SK-N-SH (cell line): ENCODE measurements around the gene MRPL10. TPM values are rescaled to one million over a fixed set of nuclear protein-coding genes. Genes with fewer than 3 reads are reported as not detected.
A peak's percentile ranks its signal among the peaks of the same experiment; 100 is the strongest.

Experiments used
- CTCF ChIA-PET: fragments of 300-600, 350-600 bp; formaldehyde crosslinking; extraction: SDS; loops from one replicate; lab custom pipeline; 2021; lab: Yijun Ruan, JAX
- POLR2A ChIA-PET: fragments of 350-600 bp; sonication (Branson Sonifier 250); formaldehyde crosslinking; extraction: SDS; loops from one replicate; lab custom pipeline; 2020; ENCODE audit warnings: antibody characterized with exemption, inconsistent platforms; lab: Yijun Ruan, JAX
- DNase-seq: peaks from one replicate; pipeline ENCODE4 v3.0.0; 2012
- H2AFZ ChIP-seq: fragments of 200-600 bp; sonication (generic); 2 replicates; pipeline ENCODE4 v1.8.1; 2016; ENCODE audit warnings: antibody characterized with exemption, mild to moderate bottlenecking, low read depth
- H3F3A ChIP-seq: fragments of 200-600 bp; sonication (generic); replicated peaks from 2 replicates; pipeline ENCODE3; 2016; ENCODE audit warnings: antibody characterized with exemption, mild to moderate bottlenecking; ENCODE audit not compliant: insufficient read depth
- H3K27ac ChIP-seq, 2 experiments: fragments of 200-500 bp in 1 of 2; fragments of 200-600 bp in 1 of 2; sonication (Bioruptor generic) in 1 of 2; sonication (generic), shearing (Covaris generic) in 1 of 2; 2 replicates each; pipeline versions ENCODE4 v1.5.1 to v1.6.1; 2014 to 2016; ENCODE audit warnings: low read depth in 2 of 2, inconsistent platforms in 1 of 2, low read length in 1 of 2, mild to moderate bottlenecking in 1 of 2, mixed read lengths in 1 of 2
- H3K27me3 ChIP-seq: fragments of 200-600 bp; sonication (generic), shearing (Covaris generic); 2 replicates; pipeline ENCODE4 v1.6.1; 2016; ENCODE audit warnings: mixed run types; ENCODE audit not compliant: insufficient read depth
- H3K36me3 ChIP-seq, 2 experiments: fragments of 200-500 bp in 1 of 2; fragments of 200-600 bp in 1 of 2; sonication (Bioruptor generic) in 1 of 2; sonication (generic) in 1 of 2; replicated peaks in 1 of 2; 2 replicates each; pipeline versions ENCODE3 to v1.5.1; 2014 to 2016; ENCODE audit warnings: low read length in 1 of 2, mild to moderate bottlenecking in 1 of 2; ENCODE audit not compliant: insufficient read depth in 2 of 2, control insufficient read depth in 1 of 2
- H3K4me1 ChIP-seq, 2 experiments: fragments of 200-500 bp in 1 of 2; fragments of 200-600 bp in 1 of 2; sonication (Bioruptor generic) in 1 of 2; sonication (generic), shearing (Covaris generic) in 1 of 2; 2 replicates each; pipeline versions ENCODE4 v1.5.1 to v1.6.1; 2014 to 2016; ENCODE audit warnings: low read depth in 1 of 2, low read length in 1 of 2, mixed run types in 1 of 2; ENCODE audit not compliant: insufficient read depth in 2 of 2, control insufficient read depth in 1 of 2
- H3K4me2 ChIP-seq: fragments of 200-600 bp; sonication (generic), shearing (Covaris generic); 2 replicates; pipeline ENCODE4 v1.6.1; 2017; ENCODE audit warnings: mixed run types
- H3K4me3 ChIP-seq, 2 experiments: fragments of 200-500 bp in 1 of 2; fragments of 200-600 bp in 1 of 2; sonication (Bioruptor generic) in 1 of 2; sonication (generic), shearing (Covaris generic) in 1 of 2; 2 replicates each; pipeline versions ENCODE4 v1.5.1 to v1.8.1; 2014 to 2016; ENCODE audit warnings: low read depth in 2 of 2, inconsistent platforms in 1 of 2, low read length in 1 of 2, mild to moderate bottlenecking in 1 of 2, mixed read lengths in 1 of 2, moderate library complexity in 1 of 2
- H3K79me2 ChIP-seq: fragments of 200-600 bp; sonication (generic); 2 replicates; pipeline ENCODE4 v1.8.1; 2017; ENCODE audit warnings: mild to moderate bottlenecking; ENCODE audit not compliant: insufficient read depth
- H3K9ac ChIP-seq: fragments of 200-600 bp; sonication (generic); 2 replicates; pipeline ENCODE4 v1.6.1; 2017; ENCODE audit warnings: mixed run types
- H3K9me2 ChIP-seq: fragments of 200-600 bp; sonication (generic); 2 replicates; pipeline ENCODE4 v1.6.1; 2017; ENCODE audit warnings: mixed run types
- H3K9me3 ChIP-seq: fragments of 200-600 bp; sonication (generic); 2 replicates; pipeline ENCODE4 v1.6.1; 2017; ENCODE audit warnings: mixed run types, mild to moderate bottlenecking, moderate library complexity
- H4K20me1 ChIP-seq: fragments of 200-600 bp; sonication (generic); 2 replicates; pipeline ENCODE4 v1.6.1; 2017; ENCODE audit warnings: mild to moderate bottlenecking, mixed run types; ENCODE audit not compliant: insufficient read depth
- CHD2 ChIP-seq: fragments of 150-350 bp; IDR thresholded peaks from 2 replicates; pipeline ENCODE4 v1.6.1; 2018; ENCODE audit warnings: low read length; ENCODE audit not compliant: partially characterized antibody
- EP300 ChIP-seq, 2 experiments: IDR thresholded peaks; 2 replicates each; pipeline versions ENCODE4 v1.4.0 to v1.6.1; 2012; ENCODE audit warnings: borderline replicate concordance in 1 of 2, low read depth in 1 of 2, low read length in 1 of 2
- EZH2phosphoT487 ChIP-seq: fragments of 200-600 bp; sonication (generic); IDR thresholded peaks from 2 replicates; pipeline ENCODE4 v1.6.1; 2017; ENCODE audit warnings: low read depth, mixed run types, mild to moderate bottlenecking, antibody characterized with exemption, moderate library complexity, borderline replicate concordance
- FOSL2 ChIP-seq: IDR thresholded peaks from 2 replicates; pipeline ENCODE4 v1.4.0; 2012; ENCODE audit warnings: low read depth, mild to moderate bottlenecking, moderate library complexity, borderline replicate concordance
- FOXJ3 ChIP-seq: sonication (generic); formaldehyde crosslinking; IDR thresholded peaks from 2 replicates; pipeline ENCODE4 v1.5.1; 2020; ENCODE audit warnings: mild to moderate bottlenecking, missing genetic modification reagents
- FOXM1 ChIP-seq: IDR thresholded peaks from 2 replicates; pipeline ENCODE4 v1.4.0; 2012; ENCODE audit warnings: low read depth, mild to moderate bottlenecking
- JUND ChIP-seq: IDR thresholded peaks from 2 replicates; pipeline ENCODE4 v1.4.0; 2012
- NFIC ChIP-seq: IDR thresholded peaks from 2 replicates; pipeline ENCODE4 v1.4.0; 2012; ENCODE audit warnings: borderline replicate concordance
- POLR2AphosphoS5 ChIP-seq: IDR thresholded peaks from 2 replicates; pipeline ENCODE4 v1.6.1; 2012; ENCODE audit warnings: low read depth, low read length
- RAD21 ChIP-seq: IDR thresholded peaks from 2 replicates; pipeline ENCODE4 v1.6.1; 2012; ENCODE audit warnings: mild to moderate bottlenecking, low read length
- RXRA ChIP-seq: IDR thresholded peaks from 2 replicates; pipeline ENCODE4 v1.4.0; 2012; ENCODE audit warnings: low read depth, mild to moderate bottlenecking, borderline replicate concordance
- SMC3 ChIP-seq: IDR thresholded peaks from 2 replicates; pipeline ENCODE4 v1.6.1; 2012; ENCODE audit warnings: low read depth, low read length, improper control_type of control experiment
- TAF1 ChIP-seq: IDR thresholded peaks from 2 replicates; pipeline ENCODE4 v1.6.1; 2012; ENCODE audit warnings: low read depth, mild to moderate bottlenecking, low read length, moderate library complexity, borderline replicate concordance
- ZBTB33 ChIP-seq: IDR thresholded peaks from 2 replicates; pipeline ENCODE4 v1.4.0; 2012; ENCODE audit warnings: low read depth, borderline replicate concordance
- WGBS: methylation state at CpG from one replicate; pipeline ENCODE4 v1.1.6; 2017; ENCODE audit warnings: low lambda C conversion rate; 5-methylcytosine and 5-hydroxymethylcytosine counted together
- polyA plus RNA-seq, 3 experiments: library from polyadenylated mRNA; depleted of rRNA; stranded (reverse); fragments of >200 nt; gene quantifications; 2 replicates each; pipeline ENCODE4 v1.2.3, GENCODE V29; 2012
- TF ChIP-seq, protein P1 (sequence below): IDR thresholded peaks from 2 replicates; pipeline ENCODE4 v1.4.0; 2012; ENCODE audit warnings: low read depth
- TF ChIP-seq, protein P2 (sequence below): fragments of 150-350 bp; IDR thresholded peaks from 2 replicates; pipeline ENCODE4 v1.6.1; 2016; ENCODE audit warnings: mild to moderate bottlenecking, low read depth, low read length

MRPL10 gene
- polyA plus RNA-seq, 1 of the 3 experiments (the other 2 are of a cell fraction) = 136 TPM

DNA sequence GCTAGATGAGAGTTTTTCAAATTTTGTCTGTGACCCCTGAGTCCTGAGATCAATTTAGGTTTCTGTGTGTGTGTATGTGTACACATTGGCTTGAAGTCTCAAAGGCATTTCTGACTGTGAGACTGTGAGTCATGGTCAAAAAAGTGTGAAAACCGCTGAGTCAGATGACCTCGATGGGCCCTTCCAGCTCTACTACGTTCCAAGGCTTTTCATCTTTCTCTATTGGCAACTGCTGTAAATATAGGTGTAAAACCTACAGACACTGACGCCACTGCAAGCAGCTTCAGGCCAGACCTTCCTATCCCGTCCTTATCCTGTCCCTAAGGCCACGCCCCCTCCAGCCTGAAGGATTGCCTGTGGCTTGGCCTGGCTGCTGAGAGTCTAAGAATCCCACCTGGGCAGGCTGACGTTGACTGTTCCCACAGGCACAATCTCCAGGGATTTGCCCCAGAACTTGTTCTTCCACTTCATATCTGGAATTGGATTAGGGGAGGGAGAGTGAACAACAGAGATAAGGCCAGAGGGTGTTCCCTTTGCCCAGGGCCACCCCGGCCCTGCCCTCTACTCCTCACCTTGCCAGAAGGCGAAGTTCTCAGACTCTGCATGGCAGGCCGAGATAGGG lies 21.0 kb downstream of the MRPL10 start:
- peak overlapping the region in 1 of 2 experiments; percentile 52; a peak in 2 of 4 replicates for H3K27ac ChIP-seq
- H3K4me1 ChIP-seq = no peaks in the 10 kb centered on the region
- H2AFZ ChIP-seq = no peak overlapping the region
- ChIA-PET POLR2A (no interaction called here), CTCF (interaction anchor here (0.8 to 2.0 kb wide), 3 partner anchors 9 to 68 kb away, joined by 3 to 10 read pairs (median 4); partner anchors contain the start of gene OSBPL7)
- no peaks in the 10 kb centered on the region for H3K9me2 ChIP-seq
- peaks cover 7 to 66% of the 10 kb centered on the region in 2 experiments for H3K36me3 ChIP-seq
- H3K9ac ChIP-seq = no peak overlapping the region
- 60% methylated on average over 9 of the region's 10 CpGs for WGBS
- no peaks in the 10 kb centered on the region for H3K27me3 ChIP-seq
- no peak overlapping the region for H3K4me3 ChIP-seq
- H3K79me2 ChIP-seq = no peaks in the 10 kb centered on the region
- no peak for DNase-seq
- peaks cover 5% of the 10 kb centered on the region for H3F3A ChIP-seq
- no peak for TF ChIP-seq RAD21
- peak; percentile 71; the same call in 1 of the 2 replicates for TF ChIP-seq FOSL2
- no peak; the same call in 1 of the 2 replicates for TF ChIP-seq JUND
- no peak for TF ChIP-seq NFIC
- no peaks in the 10 kb centered on the region for H3K9me3 ChIP-seq
- no peak overlapping the region for H3K4me2 ChIP-seq
- H4K20me1 ChIP-seq = 0 out of 2 replicates have a peak, but pooled peaks cover 6% of the 10 kb centered on the region

DNA sequence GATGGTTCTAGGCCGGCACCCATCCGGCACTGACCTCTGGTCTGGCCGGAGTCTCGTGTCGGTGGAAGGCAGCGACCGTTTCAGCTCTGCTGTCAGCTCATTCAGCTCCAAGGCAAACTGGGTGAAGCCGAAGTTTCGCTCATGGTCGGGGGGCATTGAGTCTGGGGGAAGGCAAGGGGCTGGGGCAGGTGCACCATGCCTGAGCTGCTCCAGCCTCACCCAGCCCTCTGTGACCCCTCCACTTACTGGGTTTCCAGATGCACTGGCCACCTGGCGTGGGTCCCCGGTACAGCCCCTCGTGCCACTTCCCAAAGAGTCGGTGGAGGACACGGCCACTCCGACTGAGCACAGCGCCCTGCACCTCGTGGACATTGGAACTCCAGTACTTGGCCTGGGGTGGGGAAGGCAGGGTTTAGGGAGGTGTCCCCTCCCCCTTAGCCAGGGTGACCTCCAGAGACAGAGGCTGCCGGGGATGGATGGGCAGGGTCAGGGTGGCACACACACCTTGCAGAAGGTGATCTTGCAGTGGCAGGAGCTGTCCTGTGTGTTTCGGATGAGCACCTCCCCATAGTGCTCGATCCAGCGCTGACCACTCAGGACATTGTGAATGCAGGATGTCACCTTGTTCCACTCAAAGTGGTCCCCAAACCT lies 22.4 kb downstream of the MRPL10 start:
- no peak for DNase-seq
- Histone ChIP-seq H3K4me2 (no peak overlapping the region), H3K9ac (no peak overlapping the region), H4K20me1 (0 out of 2 replicates have a peak, but pooled peaks cover 6% of the 10 kb centered on the region), H3F3A (peaks cover 5% of the 10 kb centered on the region), H3K9me2 (no peaks in the 10 kb centered on the region), H3K27ac (no peak overlapping the region), H2AFZ (no peak overlapping the region), H3K4me1 (no peaks in the 10 kb centered on the region), H3K9me3 (no peaks in the 10 kb centered on the region), H3K36me3 (peaks cover 7 to 52% of the 10 kb centered on the region in 2 experiments), H3K79me2 (no peaks in the 10 kb centered on the region), H3K27me3 (no peaks in the 10 kb centered on the region), H3K4me3 (no peak overlapping the region)
- ChIA-PET POLR2A (no interaction called here), CTCF (interaction anchor here (0.6 to 1.1 kb wide), 2 partner anchors 66 to 105 kb away, joined by 3 read pairs; no protein-coding TSS in a partner anchor)
- WGBS = 90% methylated on average over 17 of the region's 22 CpGs
- no peak for TF ChIP-seq EZH2phosphoT487
- TF ChIP-seq, protein P1, sequence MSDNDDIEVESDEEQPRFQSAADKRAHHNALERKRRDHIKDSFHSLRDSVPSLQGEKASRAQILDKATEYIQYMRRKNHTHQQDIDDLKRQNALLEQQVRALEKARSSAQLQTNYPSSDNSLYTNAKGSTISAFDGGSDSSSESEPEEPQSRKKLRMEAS = no peak
- TF ChIP-seq SMC3 = no peak
- TF ChIP-seq, protein P2, sequence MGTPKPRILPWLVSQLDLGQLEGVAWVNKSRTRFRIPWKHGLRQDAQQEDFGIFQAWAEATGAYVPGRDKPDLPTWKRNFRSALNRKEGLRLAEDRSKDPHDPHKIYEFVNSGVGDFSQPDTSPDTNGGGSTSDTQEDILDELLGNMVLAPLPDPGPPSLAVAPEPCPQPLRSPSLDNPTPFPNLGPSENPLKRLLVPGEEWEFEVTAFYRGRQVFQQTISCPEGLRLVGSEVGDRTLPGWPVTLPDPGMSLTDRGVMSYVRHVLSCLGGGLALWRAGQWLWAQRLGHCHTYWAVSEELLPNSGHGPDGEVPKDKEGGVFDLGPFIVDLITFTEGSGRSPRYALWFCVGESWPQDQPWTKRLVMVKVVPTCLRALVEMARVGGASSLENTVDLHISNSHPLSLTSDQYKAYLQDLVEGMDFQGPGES = no peak
- no peak for TF ChIP-seq CHD2
- no peak for TF ChIP-seq FOXM1
- TF ChIP-seq ZBTB33 = no peak
- TF ChIP-seq FOXJ3 (CRISPR knock-in tag) = no peak
- no peak for TF ChIP-seq POLR2AphosphoS5
- no peak for TF ChIP-seq EP300 (IDR thresholded peaks at IDR 0.05; ENCODE audit: borderline replicate concordance in 1 of 2, low read depth in 1 of 2, low read length in 1 of 2)
- TF ChIP-seq TAF1 = no peak
- no peak for TF ChIP-seq RXRA
- no peak for TF ChIP-seq JUND
